H1 (cell line): ENCODE data around the gene C1orf52. TPM values are rescaled to one million over a fixed set of nuclear protein-coding genes. Genes with fewer than 3 reads are reported as not detected.

ENCODE experiments used
- CTCF ChIA-PET: fragments of 300-600 bp; sonication (Branson Sonifier 250); formaldehyde crosslinking; loops from one replicate; lab custom pipeline; 2021; ENCODE audit not compliant: partially characterized antibody; lab: Charles Lee
- POLR2A ChIA-PET: fragments of 300-600 bp; sonication (Branson Sonifier 250); formaldehyde crosslinking; loops from one replicate; lab custom pipeline; 2021; ENCODE audit warnings: inconsistent platforms; ENCODE audit not compliant: partially characterized antibody; lab: Charles Lee
- DNase-seq, 2 experiments: peaks; one replicate each; pipeline versions ENCODE4 v3.0.0 to v3.0.0-alpha.2; 2010 to 2022; ENCODE audit warnings: low spot score in 2 of 2, low read depth in 1 of 2, mixed read lengths in 1 of 2
- FAIRE-seq: peaks from 2 replicates; lab custom pipeline; 2011; peaks lifted over from hg19 to GRCh38; lab: Jason Lieb, UNC
- H2AFZ ChIP-seq: 2 replicates; pipeline ENCODE4 v1.8.1; 2012; ENCODE audit warnings: low read length, inconsistent platforms
- H2AK5ac ChIP-seq: 2 replicates; pipeline ENCODE4 v1.6.1; 2013; ENCODE audit warnings: low read depth, low read length
- H2BK120ac ChIP-seq: replicated peaks from 2 replicates; pipeline ENCODE3; 2013; ENCODE audit warnings: low read depth, low read length, inconsistent platforms
- H2BK12ac ChIP-seq: 2 replicates; pipeline ENCODE4 v1.6.1; 2013; ENCODE audit warnings: low read depth, low read length
- H2BK15ac ChIP-seq: 2 replicates; pipeline ENCODE4 v1.6.1; 2013; ENCODE audit warnings: low read length
- H2BK20ac ChIP-seq: 2 replicates; pipeline ENCODE4 v1.6.1; 2013; ENCODE audit warnings: low read length
- H2BK5ac ChIP-seq: 2 replicates; pipeline ENCODE4 v1.6.1; 2013; ENCODE audit warnings: low read depth, low read length
- H3K14ac ChIP-seq: 2 replicates; pipeline ENCODE4 v1.6.1; 2013; ENCODE audit warnings: inconsistent platforms; ENCODE audit not compliant: insufficient read length
- H3K18ac ChIP-seq: 2 replicates; pipeline ENCODE4 v1.6.1; 2013; ENCODE audit warnings: low read length; ENCODE audit errors: extremely low read depth
- H3K23ac ChIP-seq: 2 replicates; pipeline ENCODE4 v1.6.1; 2013; ENCODE audit warnings: inconsistent platforms; ENCODE audit not compliant: insufficient read length
- H3K23me2 ChIP-seq: 2 replicates; pipeline ENCODE4 v1.6.1; 2013; ENCODE audit warnings: low read depth, low read length
- H3K27ac ChIP-seq: 2 replicates; pipeline ENCODE4 v1.6.1; 2011; ENCODE audit warnings: low read depth, low read length, inconsistent platforms
- H3K27me3 ChIP-seq, 4 experiments: replicated peaks in 1 of 4; 1 replicate in 1 of 4; 2 replicates in 3 of 4; pipeline versions ENCODE4 v1.6.1 to v1.8.1; 2011 to 2013; ENCODE audit warnings: low read length in 3 of 4, mild to moderate bottlenecking in 3 of 4, inconsistent platforms in 2 of 4, mixed read lengths in 2 of 4, moderate library complexity in 1 of 4; ENCODE audit not compliant: control insufficient read depth in 3 of 4, insufficient read depth in 3 of 4; ENCODE audit errors: extremely low read depth in 1 of 4
- H3K36me3 ChIP-seq, 4 experiments: 2 replicates each; pipeline versions ENCODE4 v1.6.1 to v1.8.1; 2011 to 2013; ENCODE audit warnings: mild to moderate bottlenecking in 4 of 4, low read length in 3 of 4, moderate library complexity in 2 of 4, control low read depth in 1 of 4, inconsistent platforms in 1 of 4; ENCODE audit not compliant: insufficient read depth in 4 of 4, control insufficient read depth in 2 of 4
- H3K4ac ChIP-seq: replicated peaks from 2 replicates; pipeline ENCODE3; 2013; ENCODE audit warnings: low read length, low read depth, mixed read lengths, inconsistent platforms; ENCODE audit not compliant: insufficient read length
- H3K4me1 ChIP-seq, 4 experiments: replicated peaks in 1 of 4; 1 replicate in 1 of 4; 2 replicates in 3 of 4; pipeline versions ENCODE4 v1.6.1 to v1.8.1; 2011 to 2013; ENCODE audit warnings: low read length in 3 of 4, inconsistent platforms in 2 of 4, mixed read lengths in 1 of 4; ENCODE audit not compliant: insufficient read depth in 4 of 4, control insufficient read depth in 3 of 4
- H3K4me2 ChIP-seq, 2 experiments: 2 replicates each; pipeline versions ENCODE4 v1.6.1 to v1.8.1; 2011 to 2013; ENCODE audit warnings: low read depth in 2 of 2, low read length in 2 of 2, control low read depth in 1 of 2, inconsistent platforms in 1 of 2, mild to moderate bottlenecking in 1 of 2; ENCODE audit not compliant: insufficient read depth in 1 of 2
- H3K4me3 ChIP-seq, 4 experiments: fragments of 200-600, 300-600 bp in 1 of 4; sonication (generic), shearing (Covaris generic), sonication (Bioruptor Twin) in 1 of 4; 2 replicates each; pipeline versions ENCODE4 v1.5.1 to v1.8.1; 2011 to 2016; ENCODE audit warnings: low read length in 4 of 4, low read depth in 3 of 4, control low read depth in 2 of 4, inconsistent platforms in 2 of 4, mild to moderate bottlenecking in 2 of 4, mixed read lengths in 1 of 4, moderate library complexity in 1 of 4; ENCODE audit not compliant: insufficient read depth in 2 of 4; ENCODE audit errors: extremely low read depth in 1 of 4
- H3K56ac ChIP-seq: replicated peaks from 2 replicates; pipeline ENCODE3; 2013; ENCODE audit warnings: low read depth, mild to moderate bottlenecking, mixed read lengths, low read length, inconsistent platforms; ENCODE audit not compliant: insufficient read length
- H3K79me1 ChIP-seq: 2 replicates; pipeline ENCODE4 v1.6.1; 2013; ENCODE audit warnings: low read depth, low read length, control low read depth
- H3K79me2 ChIP-seq, 2 experiments: 2 replicates each; pipeline versions ENCODE4 v1.6.1 to v1.8.1; 2012 to 2013; ENCODE audit warnings: low read length in 2 of 2, mild to moderate bottlenecking in 2 of 2, inconsistent platforms in 1 of 2; ENCODE audit not compliant: insufficient read depth in 2 of 2, control insufficient read depth in 1 of 2
- H3K9ac ChIP-seq, 4 experiments: replicated peaks in 1 of 4; 1 replicate in 1 of 4; 2 replicates in 3 of 4; pipeline versions ENCODE4 v1.6.1 to v1.8.1; 2011 to 2013; ENCODE audit warnings: low read depth in 3 of 4, low read length in 3 of 4, control low read depth in 2 of 4, mild to moderate bottlenecking in 2 of 4, moderate library complexity in 2 of 4, inconsistent platforms in 1 of 4; ENCODE audit errors: extremely low read depth in 1 of 4
- H3K9me3 ChIP-seq, 2 experiments: 2 replicates each; pipeline versions ENCODE4 v1.6.1 to v1.8.1; 2012 to 2013; ENCODE audit warnings: mild to moderate bottlenecking in 2 of 2, moderate library complexity in 2 of 2, control low read depth in 1 of 2, inconsistent platforms in 1 of 2, low read depth in 1 of 2, low read length in 1 of 2, mixed read lengths in 1 of 2; ENCODE audit not compliant: insufficient read depth in 2 of 2
- H4K20me1 ChIP-seq, 2 experiments: replicated peaks in 1 of 2; 2 replicates each; pipeline versions ENCODE3 to v1.8.1; 2011 to 2013; ENCODE audit warnings: inconsistent platforms in 2 of 2, low read length in 2 of 2, mild to moderate bottlenecking in 1 of 2; ENCODE audit not compliant: insufficient read depth in 2 of 2, control insufficient read depth in 1 of 2
- H4K5ac ChIP-seq: 2 replicates; pipeline ENCODE4 v1.6.1; 2013; ENCODE audit warnings: low read length, low read depth, mixed read lengths, inconsistent platforms; ENCODE audit not compliant: insufficient read length
- H4K8ac ChIP-seq: 2 replicates; pipeline ENCODE4 v1.8.0; 2013; ENCODE audit warnings: mild to moderate bottlenecking, moderate library complexity, low read length, inconsistent platforms; ENCODE audit not compliant: insufficient read depth; ENCODE audit errors: extremely low read depth
- H4K91ac ChIP-seq: replicated peaks from 2 replicates; pipeline ENCODE3; 2013; ENCODE audit warnings: low read length, mixed read lengths, inconsistent platforms; ENCODE audit not compliant: insufficient read length
- CHD2 ChIP-seq: IDR thresholded peaks from 2 replicates; pipeline ENCODE4 v1.6.1; 2012; ENCODE audit warnings: low read length, improper control_type of control experiment
- RNF2 ChIP-seq: fragments of 200-900, 300-1000 bp; sonication (generic); IDR thresholded peaks from 2 replicates; pipeline ENCODE4 v1.7.1; 2016; ENCODE audit warnings: borderline replicate concordance, low read depth, mild to moderate bottlenecking, antibody characterized with exemption, low read length; ENCODE audit not compliant: poor library complexity, severe bottlenecking; ENCODE audit errors: missing control alignments
- polyA plus RNA-seq, 7 experiments: library from polyadenylated mRNA; depleted of rRNA in 3 of 7; stranded (reverse) in 5 of 7; unstranded in 2 of 7; fragments of >200 nt in 5 of 7; fragments of 200-250 nt in 2 of 7; gene quantifications; 1 replicate in 5 of 7; 2 replicates in 1 of 7; 4 replicates in 1 of 7; pipeline versions ENCODE4 v1.2.1 to v1.2.3, GENCODE V29; 2011 to 2013; ENCODE audit warnings: missing spikeins in 2 of 7, mixed read lengths in 2 of 7
- total RNA-seq: library from RNA; stranded (reverse); fragmentation: NEBNext Ultra II Directional; extraction: Animal tissue kit (Norgen Biotek cat#: 25700); gene quantifications from 2 replicates; pipeline ENCODE4 v1.2.1, GENCODE V29; 2021

Gene C1orf52
- total and polyA plus RNA-seq, 2 of the 8 experiments (the other 6 are each of a cell fraction or from before 2014, with no cell fraction given): 29.2 to 39.1 TPM

DNA sequence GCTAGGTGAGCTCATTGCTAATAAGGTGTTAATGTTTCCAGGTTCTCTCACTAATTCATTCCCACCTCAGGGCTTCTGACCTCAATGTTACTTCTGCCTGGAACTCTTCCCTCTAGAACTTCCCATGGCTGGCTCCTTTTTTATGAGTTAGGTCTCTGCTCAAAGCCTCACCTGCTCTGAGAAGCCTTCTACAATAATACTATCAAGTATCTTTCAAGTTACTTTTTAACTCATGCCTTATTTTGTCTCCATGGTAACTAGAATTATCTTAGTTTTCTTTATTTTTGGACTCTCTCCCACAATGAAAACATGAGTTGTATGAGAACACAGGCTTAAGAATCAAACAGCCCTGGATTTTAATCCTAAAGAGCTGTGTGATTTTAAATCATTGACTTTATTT is 3.5 kb upstream of the C1orf52 start:
- ChIA-PET POLR2A (no interaction called here), CTCF (interaction anchor here (1.0 to 6.3 kb wide), 4 partner anchors 11 to 319 kb away, joined by 3 to 65 read pairs (median 4); partner anchors contain the start of gene BCL10)
- TF ChIP-seq CHD2 (no peak), RNF2 (no peak)

More for the DNA sequence above, 3.5 kb upstream of the C1orf52 start:
- H2BK120ac ChIP-seq: no peak overlapping the region
- peaks cover 8 to 12% of the 10 kb centered on the region in 2 experiments; a peak in 3 of 4 replicates for H3K9me3 ChIP-seq
- peaks cover 2% of the 10 kb centered on the region; the same call in 1 of the 2 replicates for H3K79me1 ChIP-seq
- DNase-seq: no peak
- H2BK12ac ChIP-seq: no peak overlapping the region
- no peak overlapping the region for H2BK5ac ChIP-seq
- H3K23ac ChIP-seq: no peak overlapping the region
- H3K4me2 ChIP-seq: no peak overlapping the region
- H3K4me3 ChIP-seq: no peak overlapping the region
- H3K27me3 ChIP-seq: no peaks in the 10 kb centered on the region
- no peak overlapping the region for H3K14ac ChIP-seq
- no peak overlapping the region for H3K9ac ChIP-seq
- no peak overlapping the region for H2BK20ac ChIP-seq
- H3K4me1 ChIP-seq: peaks cover 0 to 4% (median 2%) of the 10 kb centered on the region in 4 experiments; a peak in 3 of 7 replicates
- no peak overlapping the region for H3K56ac ChIP-seq
- H4K91ac ChIP-seq: no peak overlapping the region
- H3K79me2 ChIP-seq: peaks cover 4 to 9% of the 10 kb centered on the region in 2 experiments; a peak in 3 of 4 replicates
- no peak for FAIRE-seq
- H3K18ac ChIP-seq: no peak overlapping the region
- no peak overlapping the region for H3K4ac ChIP-seq
- peaks cover 0 to 4% of the 10 kb centered on the region in 2 experiments for H4K20me1 ChIP-seq
- H4K5ac ChIP-seq: no peak overlapping the region
- H3K36me3 ChIP-seq: peaks cover 0 to 33% (median 8%) of the 10 kb centered on the region in 4 experiments; a peak in 6 of 8 replicates
- H3K23me2 ChIP-seq: no peaks in the 10 kb centered on the region; the same call in none of the 2 replicates
- H2AK5ac ChIP-seq: no peak overlapping the region
- H4K8ac ChIP-seq: no peak overlapping the region
- H2AFZ ChIP-seq: no peak overlapping the region
- H3K27ac ChIP-seq: no peak overlapping the region
- H2BK15ac ChIP-seq: no peak overlapping the region
